ENCODE measurements around the gene CCDC182. TPM values are rescaled to one million over a fixed set of nuclear protein-coding genes. Genes with fewer than 3 reads are reported as not detected.

The CCDC182 gene
- total RNA-seq, 1 experiment from 2014 or later, result not detected

GRCh38 chr17:57752031-57752905, 7.2 kb upstream of the CCDC182 start:
- DNase-seq, result no peak
- CTCF ChIA-PET, result interaction anchor here (0.6 kb wide), 1 partner anchor 179 kb away, joined by 3 read pairs; no protein-coding TSS in a partner anchor
- no peaks in the 10 kb centered on the region for H3K9me3 Mint-ChIP-seq (ENCODE audit: low read depth, unreplicated experiment)
- no TSS peak for BruUV-seq (replicated peaks)
- H3K27ac Mint-ChIP-seq (ENCODE audit: unreplicated experiment), result no peak overlapping the region
- intact Hi-C loops (cut with micrococcal nuclease; ENCODE audit: unreplicated experiment), result no loop called here
- no peak for TF ChIP-seq CTCF (IDR thresholded peaks at IDR 0.05; ENCODE audit: unreplicated experiment)
- no peaks in the 10 kb centered on the region for H3K4me1 Mint-ChIP-seq (ENCODE audit: low read depth, unreplicated experiment)
- H3K4me3 Mint-ChIP-seq (ENCODE audit: low read depth, unreplicated experiment), result no peak overlapping the region
- no peaks in the 10 kb centered on the region for H3K36me3 Mint-ChIP-seq (ENCODE audit: insufficient read depth, unreplicated experiment)
- H3K27me3 Mint-ChIP-seq (ENCODE audit: unreplicated experiment), result peaks cover 26% of the 10 kb centered on the region

GRCh38 chr17:57751348-57751971, 6.4 kb upstream of the CCDC182 start:
- Mint-ChIP-seq H3K36me3 (ENCODE audit: insufficient read depth, unreplicated experiment) (no peaks in the 10 kb centered on the region), H3K9me3 (ENCODE audit: low read depth, unreplicated experiment) (no peaks in the 10 kb centered on the region), H3K27ac (ENCODE audit: unreplicated experiment) (no peak overlapping the region), H3K27me3 (ENCODE audit: unreplicated experiment) (peaks cover 34% of the 10 kb centered on the region), H3K4me1 (ENCODE audit: low read depth, unreplicated experiment) (no peaks in the 10 kb centered on the region), H3K4me3 (ENCODE audit: low read depth, unreplicated experiment) (no peak overlapping the region)
- BruUV-seq (replicated peaks), result no TSS peak
- no peak for DNase-seq
- intact Hi-C loops (cut with micrococcal nuclease; ENCODE audit: unreplicated experiment), result no loop called here
- TF ChIP-seq CTCF (IDR thresholded peaks at IDR 0.05; ENCODE audit: unreplicated experiment), result no peak
- CTCF ChIA-PET, result no interaction called here

GRCh38 chr17:57750895-57751294, 5.8 kb upstream of the CCDC182 start:
- CTCF ChIA-PET, result no interaction called here
- BruUV-seq (replicated peaks), result no TSS peak
- H3K4me3 Mint-ChIP-seq (ENCODE audit: low read depth, unreplicated experiment), result no peak overlapping the region
- no peaks in the 10 kb centered on the region for H3K4me1 Mint-ChIP-seq (ENCODE audit: low read depth, unreplicated experiment)
- H3K27ac Mint-ChIP-seq (ENCODE audit: unreplicated experiment), result no peak overlapping the region
- H3K27me3 Mint-ChIP-seq (ENCODE audit: unreplicated experiment), result peaks cover 40% of the 10 kb centered on the region
- H3K9me3 Mint-ChIP-seq (ENCODE audit: low read depth, unreplicated experiment), result no peaks in the 10 kb centered on the region
- no peak for TF ChIP-seq CTCF (IDR thresholded peaks at IDR 0.05; ENCODE audit: unreplicated experiment)
- intact Hi-C loops (cut with micrococcal nuclease; ENCODE audit: unreplicated experiment), result no loop called here
- no peak for DNase-seq
- no peaks in the 10 kb centered on the region for H3K36me3 Mint-ChIP-seq (ENCODE audit: insufficient read depth, unreplicated experiment)

- no peak for TF ChIP-seq CTCF (IDR thresholded peaks at IDR 0.05; ENCODE audit: unreplicated experiment)
- CTCF ChIA-PET, result no interaction called here
These were observed 5.2 kb upstream of the CCDC182 start for GRCh38 chr17:57750109-57750871.

More at GRCh38 chr17:57750109-57750871, 5.2 kb upstream of the CCDC182 start:
- H3K4me1 Mint-ChIP-seq (ENCODE audit: low read depth, unreplicated experiment), result no peaks in the 10 kb centered on the region
- no peak overlapping the region for H3K27ac Mint-ChIP-seq (ENCODE audit: unreplicated experiment)
- BruUV-seq (replicated peaks), result no TSS peak
- intact Hi-C loops (cut with micrococcal nuclease; ENCODE audit: unreplicated experiment), result no loop called here
- no peaks in the 10 kb centered on the region for H3K9me3 Mint-ChIP-seq (ENCODE audit: low read depth, unreplicated experiment)
- DNase-seq, result no peak
- H3K36me3 Mint-ChIP-seq (ENCODE audit: insufficient read depth, unreplicated experiment), result no peaks in the 10 kb centered on the region
- H3K4me3 Mint-ChIP-seq (ENCODE audit: low read depth, unreplicated experiment), result no peak overlapping the region
- peaks cover 46% of the 10 kb centered on the region for H3K27me3 Mint-ChIP-seq (ENCODE audit: unreplicated experiment)
